ENCODE measurements around the gene PRR36.
"Not testable (repeated sequence)": the region's sequence is repeated elsewhere in the genome, so short reads cannot be mapped to it uniquely, and the experiment has no call there.

The PRR36 gene

DNA sequence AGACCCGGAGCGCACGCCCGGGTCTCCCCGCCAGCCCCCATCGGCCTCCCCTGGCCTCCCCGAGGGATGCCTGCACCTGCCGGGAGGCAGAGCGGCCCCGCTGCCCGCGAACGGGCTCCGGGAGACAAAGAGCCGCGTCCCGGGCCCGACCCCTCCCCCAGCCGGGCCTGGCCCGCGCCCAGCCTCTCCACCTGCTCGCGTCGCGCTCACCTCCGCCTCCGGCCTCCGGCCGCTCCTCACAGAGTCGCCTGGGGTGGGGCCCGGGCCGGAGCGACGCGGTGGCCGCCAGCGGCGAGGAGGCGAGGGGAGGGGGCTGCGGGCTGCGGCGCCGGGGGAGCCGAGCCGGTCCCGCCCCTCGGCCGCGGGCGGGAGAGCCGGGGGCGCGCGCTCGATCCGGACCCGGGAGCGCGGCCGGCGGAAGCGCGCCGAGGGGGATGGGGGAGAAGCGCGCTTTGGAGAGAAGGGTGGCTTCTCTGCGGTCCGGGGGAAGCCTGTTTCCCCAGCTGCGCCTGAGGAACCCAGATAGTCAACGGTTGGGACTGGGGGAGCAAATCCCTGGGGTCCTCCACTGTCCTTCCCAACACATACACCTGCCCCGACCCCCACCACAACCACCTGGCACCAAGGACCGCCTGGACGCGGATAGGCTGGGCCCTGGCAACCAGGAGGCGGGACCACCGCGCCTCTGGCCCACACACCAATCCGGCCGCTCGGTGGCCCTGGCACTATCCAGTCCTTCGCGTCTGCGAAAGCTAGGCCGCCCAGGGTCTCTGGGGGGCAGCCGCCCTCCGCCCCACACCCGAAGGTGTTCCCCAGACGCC is at the start of gene PRR36:
PRR36 (minus strand) TSS at position 315 of the 821 bp plus-strand sequence. CDS start 701 bp downstream, outside the sequence.
- DNase-seq (ENCODE audit: low spot score) = no peak

DNA sequence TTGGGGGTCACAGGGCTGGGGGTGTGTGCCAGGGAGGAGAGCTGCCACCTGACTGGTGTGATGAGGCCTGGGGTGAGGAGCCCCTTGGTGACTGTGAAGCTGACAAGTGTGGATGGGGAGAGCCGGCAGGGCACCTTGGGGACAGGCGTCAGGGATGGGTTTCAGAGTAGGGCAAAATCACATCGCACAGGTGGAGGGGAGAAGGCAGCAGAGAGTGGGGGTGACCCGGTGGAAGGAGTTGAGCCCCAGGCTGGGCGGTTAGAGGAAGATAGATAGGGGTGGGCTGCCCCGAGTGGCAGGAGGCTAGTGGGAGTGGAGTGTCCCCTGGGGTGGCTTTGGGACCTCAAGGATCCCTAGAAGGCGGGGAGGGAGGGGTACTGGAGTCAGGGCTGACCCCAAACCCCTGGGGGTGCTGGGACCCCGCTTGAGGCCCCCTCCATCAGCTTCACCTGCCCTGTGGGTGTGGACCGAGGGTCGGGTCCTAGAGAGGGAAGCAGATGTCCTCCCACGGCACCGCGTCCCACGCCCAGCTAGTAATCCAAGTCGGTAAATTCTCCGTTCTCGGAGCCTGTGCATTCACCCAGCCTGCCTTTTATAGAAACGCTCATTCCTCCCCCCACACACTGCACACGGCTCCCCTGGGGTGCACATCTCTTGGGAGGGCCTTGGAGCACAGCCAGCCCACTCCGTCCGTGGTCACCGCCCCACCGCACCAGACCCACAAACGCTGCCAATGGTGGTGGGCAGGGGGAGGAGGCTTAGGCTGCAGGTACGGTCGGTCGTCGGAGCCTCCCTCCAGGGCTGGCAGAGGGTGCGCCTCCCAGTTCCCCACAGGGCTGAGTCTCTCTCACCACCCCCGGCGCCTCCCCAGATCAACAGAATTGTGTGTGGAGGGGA is 49.4 kb upstream of the PRR36 start:
- no peak for DNase-seq (ENCODE audit: low spot score)

DNA sequence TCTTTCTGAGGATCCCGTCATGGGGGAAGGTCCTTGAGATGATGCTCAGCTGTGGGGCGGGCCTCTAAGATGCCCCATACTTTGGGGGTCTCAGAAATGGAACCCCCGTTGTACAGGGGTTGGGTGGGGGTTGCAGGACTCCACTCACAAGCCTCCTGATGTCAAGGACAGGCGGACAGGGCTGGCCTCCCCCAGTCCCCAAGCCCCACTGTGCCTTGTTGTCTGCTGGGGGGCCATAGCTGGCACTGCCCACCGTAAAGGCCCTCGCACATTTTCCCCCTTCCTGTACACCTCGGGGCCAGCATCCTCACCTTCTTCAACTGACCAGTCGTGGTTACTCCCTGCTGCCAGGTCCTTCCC is 48.6 kb upstream of the PRR36 start:
- no peak for DNase-seq (ENCODE audit: low spot score)

DNA sequence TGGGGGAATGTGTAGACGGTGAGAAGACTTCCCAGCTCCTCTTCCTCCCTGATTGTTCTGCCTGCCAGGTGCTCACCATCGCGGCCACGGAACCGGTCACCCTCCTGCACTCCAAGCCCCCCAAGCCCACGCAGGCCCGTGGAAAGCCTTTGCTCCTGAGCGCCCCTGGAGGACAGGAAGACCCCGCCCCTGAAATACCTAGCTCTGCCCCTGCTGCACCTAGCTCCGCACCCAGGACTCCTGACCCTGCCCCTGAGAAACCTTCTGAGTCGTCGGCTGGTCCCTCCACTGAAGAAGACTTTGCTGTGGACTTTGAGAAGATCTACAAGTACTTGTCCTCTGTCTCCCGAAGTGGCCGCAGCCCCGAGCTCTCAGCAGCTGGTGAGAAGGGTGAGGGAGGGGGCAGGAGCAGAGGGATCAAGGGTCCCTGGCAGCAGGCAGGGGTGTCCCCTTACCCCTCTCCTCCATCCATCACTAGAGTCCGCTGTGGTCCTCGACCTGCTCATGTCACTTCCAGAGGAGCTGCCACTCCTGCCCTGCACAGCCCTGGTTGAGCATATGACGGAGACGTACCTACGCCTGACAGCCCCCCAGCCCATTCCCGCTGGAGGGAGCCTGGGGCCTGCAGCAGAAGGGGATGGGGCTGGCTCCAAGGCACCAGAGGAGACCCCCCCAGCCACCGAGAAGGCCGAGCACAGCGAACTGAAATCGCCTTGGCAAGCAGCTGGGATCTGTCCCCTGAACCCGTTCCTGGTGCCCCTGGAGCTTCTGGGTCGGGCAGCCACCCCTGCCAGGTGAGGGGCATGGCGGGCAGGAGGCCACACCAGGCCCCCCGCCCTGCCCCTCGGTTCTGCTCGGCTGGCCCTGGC is 48.0 kb upstream of the PRR36 start:
- DNase-seq (ENCODE audit: low spot score) = no peak

DNA sequence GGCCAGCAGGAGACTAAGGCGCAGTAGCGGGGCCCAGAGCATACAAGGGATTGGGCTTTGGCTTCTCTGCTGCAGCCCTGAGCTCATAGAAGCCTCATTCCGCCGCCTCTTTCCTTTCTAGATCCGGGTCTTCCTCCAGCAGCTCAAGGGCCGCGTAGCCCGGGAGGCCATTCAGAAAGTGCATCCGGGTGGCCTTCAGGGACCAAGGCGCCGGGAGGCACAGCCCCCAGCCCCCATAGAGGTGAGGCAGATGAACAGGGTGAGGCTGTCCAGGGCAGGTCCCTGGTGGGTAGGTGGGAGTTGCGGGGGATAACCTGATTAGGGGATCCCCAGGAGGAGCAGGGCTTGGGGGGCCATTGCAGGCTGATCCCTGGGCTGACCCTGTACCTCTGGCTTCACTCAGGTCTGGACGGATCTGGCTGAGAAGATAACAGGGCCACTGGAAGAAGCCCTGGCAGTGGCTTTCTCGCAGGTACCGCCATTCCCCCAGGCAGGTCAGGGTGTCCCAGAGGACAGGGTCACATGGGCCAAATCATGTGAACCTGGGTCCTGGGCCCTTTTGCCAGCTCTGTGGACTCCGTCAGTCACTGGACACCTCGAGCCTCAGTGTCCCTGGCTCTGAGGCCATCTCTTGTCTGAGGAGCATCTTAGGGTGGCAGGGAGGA is 47.2 kb upstream of the PRR36 start:
- DNase-seq (ENCODE audit: low spot score) = no peak

DNA sequence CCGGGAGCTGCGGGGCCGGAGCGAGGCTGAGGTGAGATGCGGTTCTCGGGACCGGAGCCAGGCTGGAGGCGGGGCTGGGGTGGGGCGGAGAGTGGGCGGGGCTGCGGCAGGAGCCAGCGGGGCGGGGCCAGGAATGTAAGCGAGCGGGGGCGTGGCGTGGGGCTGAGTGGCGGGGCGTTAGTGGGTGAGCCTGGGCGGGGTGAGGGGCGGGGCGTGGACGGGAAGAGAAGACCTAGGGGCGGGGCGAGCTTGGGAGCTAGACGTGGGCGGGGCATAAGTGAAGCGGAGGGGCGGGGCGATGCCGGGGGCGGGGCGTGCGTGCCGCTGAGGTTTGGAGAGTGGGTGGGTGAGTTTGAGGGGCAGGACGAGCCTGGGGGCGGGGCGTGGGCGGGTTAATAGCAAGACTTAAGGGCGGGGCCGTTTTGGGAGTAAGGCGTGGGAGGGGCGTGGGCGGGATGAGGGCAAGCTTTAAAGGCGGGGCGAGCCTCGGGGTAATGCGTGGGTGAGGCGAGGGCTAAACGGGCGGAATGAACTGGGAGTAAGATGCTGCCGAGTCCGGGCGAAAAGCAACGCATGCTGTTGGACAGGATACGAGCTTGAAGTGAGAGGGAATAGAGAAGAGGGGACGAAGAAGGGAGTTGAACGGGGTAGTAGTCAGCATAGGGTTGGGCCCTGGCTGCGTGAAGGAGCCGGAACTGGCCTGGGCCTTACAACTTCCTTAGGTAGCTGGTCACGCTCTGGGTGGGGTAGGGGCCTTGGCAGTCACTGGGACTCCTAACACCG is 46.5 kb upstream of the PRR36 start:
- DNase-seq (ENCODE audit: low spot score) = peak; percentile 99

DNA sequence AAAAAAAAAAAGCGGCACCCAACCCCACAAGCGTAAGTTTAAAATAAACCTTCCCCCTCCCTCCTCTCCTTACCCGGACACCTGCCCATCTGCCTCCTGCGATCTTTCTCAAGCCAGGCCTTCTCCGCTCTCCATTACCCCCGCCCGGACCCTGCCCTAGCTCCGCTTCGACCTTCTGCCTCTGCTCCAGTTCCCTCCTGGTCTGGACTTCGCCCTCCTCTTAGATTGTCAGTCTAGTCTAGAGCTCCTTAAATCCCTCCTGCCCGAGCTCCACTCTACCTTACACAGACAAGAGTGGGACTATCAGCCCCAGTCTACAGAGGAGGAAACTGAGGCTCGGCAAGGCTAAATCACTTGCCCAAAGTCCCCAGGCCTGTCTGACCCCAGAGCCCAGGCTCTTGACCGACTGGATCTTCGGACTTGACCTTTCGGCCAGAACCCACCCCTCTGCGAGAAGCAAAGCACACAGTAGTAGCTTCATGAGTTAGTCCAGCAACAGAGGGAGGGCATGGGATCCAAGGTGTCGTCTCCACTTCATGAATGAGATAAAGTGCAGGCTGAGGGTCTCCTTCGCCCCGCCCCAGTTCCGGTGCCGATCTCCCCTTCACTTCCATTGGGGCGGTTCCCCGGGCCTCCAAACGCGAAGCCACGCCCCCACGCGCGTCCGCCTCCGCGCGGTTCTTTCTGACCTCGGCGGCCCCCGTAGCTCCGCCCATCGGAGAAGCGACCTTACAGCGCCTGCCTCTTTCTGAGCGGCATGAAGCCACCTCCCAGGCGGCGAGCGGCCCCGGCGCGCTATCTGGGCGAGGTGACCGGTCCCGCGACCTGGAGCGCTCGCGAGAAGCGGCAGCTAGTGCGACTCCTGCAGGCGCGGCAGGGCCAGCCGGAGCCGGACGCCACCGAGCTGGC is 45.7 kb upstream of the PRR36 start, which contains the start of gene SNAPC2:
SNAPC2 (plus strand) TSS at position 729 of the 909 bp plus-strand sequence; CDS start at position 758, 29 bp downstream.
- DNase-seq (ENCODE audit: low spot score) = peak; percentile 96

DNA sequence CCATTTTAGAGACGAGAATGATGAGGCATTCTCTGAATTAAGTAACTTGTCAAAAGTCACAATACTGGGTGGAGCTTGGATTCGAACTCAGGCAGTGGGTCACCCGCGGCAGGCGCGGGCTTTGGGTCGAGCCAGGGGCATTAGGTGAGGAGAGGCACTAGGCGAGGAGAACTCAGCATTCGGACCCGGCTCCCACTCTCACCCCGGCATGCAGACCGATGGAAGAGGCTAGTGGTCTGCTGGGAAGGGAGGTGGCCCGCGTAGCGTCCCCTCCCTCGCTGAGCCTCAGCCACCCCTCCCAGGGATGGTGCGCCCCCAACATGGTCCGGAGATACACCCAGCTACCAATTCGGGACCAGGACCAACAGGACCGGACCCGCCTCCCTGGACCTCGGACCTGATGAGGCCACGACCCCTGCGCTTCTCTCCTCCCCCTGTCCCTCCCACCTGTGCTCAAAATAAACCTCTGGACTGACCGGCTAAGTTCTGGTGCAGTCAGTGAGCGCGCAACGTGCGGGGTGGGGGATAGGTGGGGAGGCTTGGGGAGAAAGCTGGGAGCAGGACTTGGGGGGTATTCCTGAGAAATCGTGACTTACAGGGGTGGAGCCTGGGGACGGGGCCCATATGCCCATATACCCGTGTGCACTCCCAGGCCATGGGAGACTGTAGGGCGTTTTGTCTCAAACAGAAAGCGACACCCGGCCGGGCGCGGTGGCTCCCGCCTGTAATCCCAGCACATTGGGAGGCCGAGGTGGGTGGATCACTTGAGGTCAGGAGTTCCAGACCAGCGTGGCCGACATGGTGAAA is 44.6 kb upstream of the PRR36 start:
- DNase-seq (ENCODE audit: low spot score) = no peak

DNA sequence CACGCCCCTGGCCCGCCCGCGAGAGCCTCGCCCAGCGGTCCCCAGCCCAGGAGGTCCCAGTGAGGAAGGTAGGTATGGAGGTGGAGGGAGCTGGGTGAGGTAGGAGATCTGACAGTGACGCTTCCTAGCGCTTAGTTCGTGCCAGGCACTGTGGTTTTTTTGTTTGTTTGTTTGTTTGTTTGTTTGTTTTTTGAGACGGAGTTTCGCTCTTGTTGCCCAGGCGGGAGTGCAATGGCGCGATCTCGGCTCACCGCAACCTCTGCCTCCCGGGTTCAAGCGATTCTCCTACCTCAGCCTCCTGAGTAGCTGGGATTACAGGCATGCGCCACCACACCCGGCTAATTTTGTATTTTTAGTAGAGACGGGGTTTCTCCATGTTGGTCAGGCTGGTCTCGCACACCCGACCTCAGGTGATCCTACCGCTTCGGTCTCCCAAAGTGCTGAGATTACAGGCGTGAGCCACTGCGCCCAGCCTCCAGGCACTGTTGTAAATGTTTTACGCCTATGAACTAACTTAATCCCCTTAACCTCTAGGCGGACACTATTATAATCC is 43.9 kb upstream of the PRR36 start:
- DNase-seq (ENCODE audit: low spot score) = not testable (repeated sequence)

DNA sequence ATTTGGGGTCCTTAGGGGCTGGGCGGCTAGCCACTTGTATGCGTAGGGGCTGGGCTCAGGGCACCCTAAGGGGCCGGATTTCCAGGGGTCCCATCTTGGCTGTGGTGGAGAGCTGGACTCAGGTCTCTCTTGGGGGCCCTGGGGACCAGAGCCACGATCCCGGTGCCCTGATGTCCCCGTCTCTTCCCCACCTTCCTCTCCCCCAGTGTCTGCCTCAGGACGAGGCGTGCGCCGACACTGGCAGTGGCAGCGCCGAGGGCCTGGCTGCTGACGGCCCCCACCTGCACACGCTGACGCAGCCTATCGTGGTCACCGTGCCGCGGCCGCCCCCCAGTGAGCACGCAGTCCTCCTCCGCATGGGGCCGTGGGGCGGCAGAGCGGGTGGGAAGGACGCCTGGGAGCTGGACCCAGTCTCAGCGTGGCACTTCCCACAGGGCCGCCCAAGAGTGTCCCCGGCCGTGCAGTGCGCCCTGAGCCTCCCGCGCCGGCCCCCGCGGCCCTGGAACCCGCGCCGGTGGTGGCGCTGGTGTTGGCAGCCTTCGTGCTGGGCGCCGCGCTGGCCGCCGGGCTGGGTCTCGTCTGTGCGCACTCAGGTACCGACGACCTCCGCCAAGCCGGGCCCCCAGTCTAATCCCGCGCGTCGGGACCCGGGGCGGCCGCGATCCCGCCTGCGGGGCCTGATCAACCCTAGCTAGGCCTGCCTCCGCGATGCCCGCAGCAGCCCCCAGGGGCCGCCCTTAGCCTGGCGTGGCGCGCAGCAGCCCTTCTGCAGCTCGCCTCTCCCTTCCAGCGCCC is 43.3 kb upstream of the PRR36 start:
- DNase-seq (ENCODE audit: low spot score) = peak; percentile 51

DNA sequence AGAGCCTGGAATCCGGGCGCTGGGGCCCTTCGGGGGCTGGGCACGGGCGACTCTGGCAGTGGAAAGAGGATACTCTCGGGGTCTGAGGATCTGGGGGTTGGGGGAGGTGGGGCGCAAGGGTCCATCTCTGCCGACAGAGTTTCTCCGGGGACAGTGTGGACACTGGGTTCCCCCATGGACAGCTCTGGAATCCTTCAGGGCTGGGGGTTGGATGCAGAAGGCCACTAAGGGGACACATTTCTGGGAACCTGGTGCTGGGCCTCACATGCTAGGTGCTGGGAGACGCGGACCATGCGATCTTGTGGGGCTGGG is 42.7 kb upstream of the PRR36 start:
- DNase-seq (ENCODE audit: low spot score) = no peak

DNA sequence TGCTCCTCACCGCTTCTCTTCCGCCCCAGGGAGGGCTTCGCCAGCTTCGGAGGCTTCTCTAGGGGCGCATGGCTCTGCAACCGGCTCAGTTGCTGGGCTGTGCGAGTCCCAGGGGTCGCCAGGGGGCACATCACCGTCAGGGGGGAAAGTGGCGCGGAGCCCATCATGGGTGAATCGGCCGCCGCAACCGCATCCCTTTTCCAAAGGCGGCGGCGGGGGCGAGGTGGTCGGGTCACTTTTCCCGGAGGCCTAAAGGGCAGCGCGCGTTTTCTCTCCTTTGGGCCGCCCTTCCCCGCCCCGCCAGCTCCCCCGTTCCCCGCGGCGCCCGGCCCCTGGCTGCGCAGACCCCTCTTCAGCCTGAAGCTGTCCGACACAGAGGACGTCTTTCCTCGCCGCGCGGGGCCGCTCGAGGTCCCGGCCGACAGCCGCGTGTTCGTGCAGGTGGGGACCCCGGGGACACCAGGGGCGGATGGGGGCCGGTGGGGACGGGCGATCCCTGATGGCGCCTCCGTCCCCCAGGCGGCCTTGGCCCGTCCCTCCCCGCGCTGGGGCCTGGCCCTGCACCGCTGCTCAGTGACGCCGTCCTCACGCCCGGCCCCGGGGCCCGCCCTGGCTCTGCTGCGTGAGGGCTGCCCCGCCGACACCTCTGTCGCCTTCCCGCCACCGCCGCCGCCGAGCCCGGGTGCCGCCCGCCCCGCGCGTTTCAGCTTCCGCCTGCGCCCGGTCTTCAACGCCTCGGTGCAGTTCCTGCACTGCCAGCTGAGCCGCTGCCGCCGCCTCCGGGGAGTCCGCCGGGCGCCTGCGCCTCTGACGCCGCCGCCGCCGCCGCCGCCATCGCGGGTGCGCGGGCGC is 42.1 kb upstream of the PRR36 start:
- DNase-seq (ENCODE audit: low spot score) = peak; percentile 44

DNA sequence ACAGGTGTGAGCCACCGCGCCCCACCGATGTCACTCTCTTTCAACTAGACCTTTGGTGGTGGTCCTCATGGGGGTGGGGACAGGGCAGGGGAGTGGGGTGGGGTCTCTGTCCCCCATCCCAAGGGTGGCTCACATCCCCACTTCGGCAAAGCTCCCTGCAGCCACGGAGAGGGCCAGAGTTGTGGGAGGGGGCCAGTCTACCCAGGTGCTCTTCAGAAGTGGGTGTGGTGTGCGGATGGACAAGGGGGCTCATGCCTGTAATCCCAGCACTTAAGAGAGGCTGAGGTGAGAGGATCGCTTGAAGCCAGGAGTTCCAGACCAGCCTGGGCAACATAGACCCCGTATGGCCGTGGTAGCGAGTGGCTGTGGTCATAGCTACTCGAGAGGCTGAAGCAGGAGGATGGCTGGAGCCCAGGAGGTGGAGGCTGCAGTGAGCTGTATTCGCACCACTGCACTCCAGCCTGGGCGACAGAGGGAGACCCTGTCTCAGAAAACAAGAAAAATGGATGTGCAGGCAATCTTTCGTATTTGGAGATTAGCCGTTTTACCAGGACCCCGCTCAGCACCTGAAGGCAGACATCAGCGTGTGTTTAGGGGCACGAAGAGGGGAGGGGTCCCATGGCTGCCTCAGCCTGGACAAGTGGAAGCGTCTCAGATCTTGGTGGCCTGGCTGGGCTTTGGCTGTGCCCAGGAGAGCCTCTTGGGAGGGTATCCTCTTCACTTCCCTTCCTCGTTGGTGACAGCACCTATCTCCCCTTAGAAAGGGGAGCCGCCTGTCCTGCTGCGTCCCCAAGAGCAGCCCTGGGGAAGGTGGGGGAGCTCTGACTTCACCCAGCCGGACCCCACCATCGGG is 41.3 kb upstream of the PRR36 start:
- DNase-seq (ENCODE audit: low spot score) = no peak

DNA sequence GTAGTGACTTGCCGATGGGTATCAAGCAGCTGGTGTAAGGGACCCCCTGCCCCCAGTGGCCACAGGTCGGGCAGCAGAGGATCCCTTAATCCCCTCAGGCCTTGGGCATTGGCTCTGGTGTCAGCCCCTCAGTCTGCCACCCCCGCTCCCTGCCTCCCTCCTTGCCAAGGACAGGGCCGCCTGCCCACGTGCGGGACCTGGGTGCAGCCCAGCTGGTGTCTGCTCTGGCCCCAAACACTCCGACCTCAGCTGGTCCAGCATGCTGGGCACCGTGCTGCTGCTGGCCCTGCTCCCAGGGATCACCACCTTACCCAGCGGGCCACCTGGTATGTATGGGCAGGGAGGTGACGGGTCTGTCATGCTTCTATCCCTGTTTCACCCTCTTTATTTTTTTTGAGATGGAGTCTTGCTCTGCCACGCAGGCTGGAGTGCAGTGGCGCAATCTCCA is 40.4 kb upstream of the PRR36 start, which contains the start of gene TGFBR3L:
TGFBR3L (plus strand) TSS at position 233 of the 448 bp plus-strand sequence.
- no peak for DNase-seq (ENCODE audit: low spot score)

DNA sequence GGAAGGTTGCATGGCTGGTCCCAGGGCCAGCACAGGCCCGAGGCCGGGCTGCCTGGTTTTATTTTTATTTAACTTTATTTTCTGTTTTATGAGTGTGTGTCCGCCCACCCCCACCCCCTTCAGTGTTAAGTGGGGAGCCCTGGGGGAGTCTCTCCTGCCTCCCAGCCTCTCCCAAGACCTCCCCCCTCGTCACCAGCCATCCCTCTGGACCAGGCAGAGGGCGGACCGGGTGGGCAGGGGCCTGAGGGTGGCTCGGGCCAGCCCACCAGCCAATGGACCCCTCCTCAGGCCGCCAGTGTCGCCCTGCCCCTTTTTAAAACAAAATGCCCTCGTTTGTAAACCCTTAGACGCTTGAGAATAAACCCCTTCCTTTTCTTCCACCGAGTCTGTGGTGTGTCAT is 39.9 kb upstream of the PRR36 start:
- no peak for DNase-seq (ENCODE audit: low spot score)

DNA sequence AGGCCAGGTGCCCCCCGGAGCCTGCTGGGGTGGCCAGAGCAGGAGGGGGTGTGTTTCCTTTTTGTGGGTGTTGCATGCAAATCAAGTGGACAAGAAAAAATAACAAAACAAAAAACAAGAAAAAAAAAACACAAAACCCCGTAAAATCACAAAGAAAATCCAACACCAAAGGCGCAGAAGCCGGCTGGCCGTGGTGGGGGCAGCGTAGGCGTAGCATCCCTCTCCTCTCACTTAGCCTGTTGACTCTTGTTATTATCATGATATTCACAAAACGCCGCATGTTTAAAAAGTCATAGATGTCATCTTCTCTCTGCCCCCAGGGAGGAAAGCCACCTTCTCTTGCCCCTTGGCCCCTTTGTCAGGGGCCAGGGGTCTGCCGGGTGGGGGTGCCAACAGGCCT is 39.5 kb upstream of the PRR36 start:
- no peak for DNase-seq (ENCODE audit: low spot score)
